Aorta (tissue), 5 donors: ENCODE data around the gene PTPRK. TPM values are rescaled to one million over a fixed set of nuclear protein-coding genes. Genes with fewer than 3 reads are reported as not detected.

Experiments
- ATAC-seq: fragments of 200-7000 bp; cut with Tn5 transposase; one replicate; pipeline ENCODE4 v1.9.1; 2022; ENCODE audit warnings: moderate library complexity; ENCODE audit not compliant: low FRiP score
- DNase-seq, 2 donors: peaks; one replicate each; pipeline ENCODE4 v3.0.0-alpha.2; 2020
- H3K27ac ChIP-seq, 2 donors: one replicate each; pipeline ENCODE4 v1.5.1; 2013; ENCODE audit warnings: low read length in 2 of 2, mild to moderate bottlenecking in 2 of 2, moderate library complexity in 2 of 2, control low read depth in 1 of 2, inconsistent platforms in 1 of 2, low read depth in 1 of 2
- H3K27me3 ChIP-seq, 2 donors: one replicate each; pipeline ENCODE4 v1.6.1; 2013; ENCODE audit warnings: control low read depth in 1 of 2, low read length in 1 of 2, mild to moderate bottlenecking in 1 of 2, moderate library complexity in 1 of 2; ENCODE audit not compliant: insufficient read depth in 2 of 2, control insufficient read depth in 1 of 2
- H3K36me3 ChIP-seq, 2 donors: one replicate each; pipeline ENCODE4 v1.6.1; 2013; ENCODE audit warnings: control low read depth in 1 of 2, low read length in 1 of 2, mild to moderate bottlenecking in 1 of 2; ENCODE audit not compliant: insufficient read depth in 2 of 2, control insufficient read depth in 1 of 2
- H3K4me1 ChIP-seq, 2 donors: one replicate each; pipeline ENCODE4 v1.6.1; 2013; ENCODE audit warnings: low read length in 2 of 2, control low read depth in 1 of 2, mild to moderate bottlenecking in 1 of 2, moderate library complexity in 1 of 2; ENCODE audit not compliant: insufficient read depth in 2 of 2, control insufficient read depth in 1 of 2
- H3K4me3 ChIP-seq, 2 donors: one replicate each; pipeline ENCODE4 v1.5.1; 2013; ENCODE audit warnings: low read length in 2 of 2, control low read depth in 1 of 2, mild to moderate bottlenecking in 1 of 2
- H3K9me3 ChIP-seq: one replicate; pipeline ENCODE4 v1.6.1; 2013; ENCODE audit warnings: mild to moderate bottlenecking, low read length; ENCODE audit not compliant: control insufficient read depth
- WGBS, 2 donors: extraction: QIAGEN DNeasy Blood & Tissue Kit; methylation state at CpG; one replicate each; pipeline ENCODE4 v1.1.7; 2013; 5-methylcytosine and 5-hydroxymethylcytosine counted together
- intact Hi-C, 2 donors: fragments of 100-400 bp; cut with DNase I; formaldehyde crosslinking; loops; one replicate each; pipeline versions ENCODE4 v1.14.2 to v1.15.0; 2022
- polyA plus RNA-seq, 2 donors: library from polyadenylated mRNA; stranded (reverse); fragments of 200-250 nt; gene quantifications; one replicate each; pipeline ENCODE4 v1.2.3, GENCODE V29; 2013
- total RNA-seq, 2 donors: library from RNA; stranded (reverse); fragmentation: NEBNext Ultra II Directional; extraction: Animal tissue kit (Norgen Biotek cat#: 25700); gene quantifications; one replicate each; pipeline ENCODE4 v1.2.1, GENCODE V29; 2021
- donor health status: healthy with polysubstance abuse.
- donor health status: Bipolar disorder and iron deficiency.
- donor health status: DM: no; HTN: no; CAD: no.
- donor health status: DM: no; HTN: no; CAD: no.
- donor health status: DM: yes; HTN: yes; CAD: no.

The PTPRK gene
- total and polyA plus RNA-seq, 4 donors: 3.9 to 50.6 (median 24.9) TPM

GRCh38 chr6:127945434-127946097 lies 574.8 kb downstream of the PTPRK start:
- intact Hi-C loops: no loop called here
- H3K9me3 ChIP-seq: peaks cover 1% of the 10 kb centered on the region
- no peak overlapping the region for H3K27ac ChIP-seq
- no peaks in the 10 kb centered on the region for H3K36me3 ChIP-seq
- no peaks in the 10 kb centered on the region for H3K27me3 ChIP-seq
- no peaks in the 10 kb centered on the region for H3K4me1 ChIP-seq
- ATAC-seq (no peak), DNase-seq (no peak)
- WGBS, 2 donors: 89 to 96% methylated on average over 3 of the region's 3 CpGs
- no peak overlapping the region for H3K4me3 ChIP-seq

- 90 to 91% methylated on average over 5 of the region's 5 CpGs for WGBS, 2 donors
- DNase-seq (no peak), ATAC-seq (no peak)
- no peak overlapping the region for H3K4me3 ChIP-seq
- no peaks in the 10 kb centered on the region for H3K4me1 ChIP-seq
- H3K9me3 ChIP-seq: peaks cover 1% of the 10 kb centered on the region
- H3K27ac ChIP-seq: no peak overlapping the region
- intact Hi-C loops: no loop called here
- H3K27me3 ChIP-seq: no peaks in the 10 kb centered on the region
- no peaks in the 10 kb centered on the region for H3K36me3 ChIP-seq
Measured at GRCh38 chr6:127941228-127941627, 579.2 kb downstream of the PTPRK start.

GRCh38 chr6:127939442-127940066 lies 580.8 kb downstream of the PTPRK start:
- no peak for DNase-seq
- ATAC-seq: no peak
- intact Hi-C loops: no loop called here
- no peaks in the 10 kb centered on the region for H3K4me1 ChIP-seq
- H3K4me3 ChIP-seq: no peak overlapping the region
- H3K27me3 ChIP-seq: no peaks in the 10 kb centered on the region
- H3K27ac ChIP-seq: no peak overlapping the region
- H3K36me3 ChIP-seq: no peaks in the 10 kb centered on the region
- WGBS, 2 donors: 33 to 34% methylated on average over 3 of the region's 3 CpGs
- H3K9me3 ChIP-seq: no peaks in the 10 kb centered on the region

GRCh38 chr6:127938701-127939100 lies 581.7 kb downstream of the PTPRK start:
- ATAC-seq: no peak
- no peak overlapping the region for H3K27ac ChIP-seq
- H3K4me1 ChIP-seq: no peaks in the 10 kb centered on the region
- no peak for DNase-seq
- intact Hi-C loops: no loop called here
- H3K36me3 ChIP-seq: no peaks in the 10 kb centered on the region
- no peak overlapping the region for H3K4me3 ChIP-seq
- no peaks in the 10 kb centered on the region for H3K27me3 ChIP-seq
- no peaks in the 10 kb centered on the region for H3K9me3 ChIP-seq

GRCh38 chr6:127937747-127938146 lies 582.7 kb downstream of the PTPRK start:
- Histone ChIP-seq H3K27ac (no peak overlapping the region), H3K4me3 (no peak overlapping the region), H3K9me3 (no peaks in the 10 kb centered on the region), H3K36me3 (no peaks in the 10 kb centered on the region), H3K4me1 (no peaks in the 10 kb centered on the region), H3K27me3 (no peaks in the 10 kb centered on the region)
- intact Hi-C loops: no loop called here
- DNase-seq (no peak), ATAC-seq (no peak)

GRCh38 chr6:127937102-127937501 lies 583.3 kb downstream of the PTPRK start:
- Histone ChIP-seq H3K4me3 (no peak overlapping the region), H3K4me1 (no peaks in the 10 kb centered on the region), H3K27ac (no peak overlapping the region), H3K36me3 (no peaks in the 10 kb centered on the region), H3K27me3 (no peaks in the 10 kb centered on the region), H3K9me3 (no peaks in the 10 kb centered on the region)
- ATAC-seq (no peak), DNase-seq (no peak)
- 73 to 77% methylated on average over 2 of the region's 2 CpGs for WGBS, 2 donors
- intact Hi-C loops: no loop called here

GRCh38 chr6:127934956-127935355 lies 585.4 kb downstream of the PTPRK start:
- Histone ChIP-seq H3K36me3 (no peaks in the 10 kb centered on the region), H3K4me1 (no peaks in the 10 kb centered on the region), H3K27ac (no peak overlapping the region), H3K4me3 (no peak overlapping the region), H3K27me3 (no peaks in the 10 kb centered on the region), H3K9me3 (no peaks in the 10 kb centered on the region)
- no peak for ATAC-seq
- no peak for DNase-seq
- intact Hi-C loops: no loop called here
- WGBS, 2 donors: 78 to 81% methylated on average over 1 of the region's 1 CpG

GRCh38 chr6:127933852-127934840 lies 586.3 kb downstream of the PTPRK start:
- ATAC-seq (no peak), DNase-seq (no peak)
- Histone ChIP-seq H3K27me3 (no peaks in the 10 kb centered on the region), H3K9me3 (no peaks in the 10 kb centered on the region), H3K27ac (no peak overlapping the region), H3K36me3 (no peaks in the 10 kb centered on the region), H3K4me3 (no peak overlapping the region), H3K4me1 (no peaks in the 10 kb centered on the region)
- intact Hi-C loops: no loop called here
- 91% methylated on average over 7 of the region's 7 CpGs for WGBS, 2 donors
